ENCODE data around the gene ZNF235.

DNA sequence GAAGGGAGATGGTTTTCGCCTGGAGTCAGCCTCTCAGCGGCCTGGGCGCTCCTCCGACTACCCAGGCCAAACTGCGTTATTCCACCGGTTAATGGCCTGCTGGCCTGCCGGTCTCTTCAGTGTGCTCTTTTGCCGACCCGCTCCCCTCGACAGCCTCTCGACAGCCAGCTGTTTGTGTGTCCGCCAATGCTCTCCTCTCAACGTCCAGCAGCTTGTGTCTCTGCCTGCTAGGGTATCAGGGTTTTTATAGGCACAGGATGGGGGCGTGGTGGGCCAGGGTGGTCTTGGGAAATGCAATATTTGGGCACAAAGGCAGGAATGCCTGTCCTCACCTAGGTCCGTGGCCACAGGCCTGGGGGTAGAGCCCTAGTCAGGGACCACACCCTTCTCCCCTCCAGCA lies 1.5 kb upstream of the ZNF235 start:
- TF ChIP-seq, protein P1, sequence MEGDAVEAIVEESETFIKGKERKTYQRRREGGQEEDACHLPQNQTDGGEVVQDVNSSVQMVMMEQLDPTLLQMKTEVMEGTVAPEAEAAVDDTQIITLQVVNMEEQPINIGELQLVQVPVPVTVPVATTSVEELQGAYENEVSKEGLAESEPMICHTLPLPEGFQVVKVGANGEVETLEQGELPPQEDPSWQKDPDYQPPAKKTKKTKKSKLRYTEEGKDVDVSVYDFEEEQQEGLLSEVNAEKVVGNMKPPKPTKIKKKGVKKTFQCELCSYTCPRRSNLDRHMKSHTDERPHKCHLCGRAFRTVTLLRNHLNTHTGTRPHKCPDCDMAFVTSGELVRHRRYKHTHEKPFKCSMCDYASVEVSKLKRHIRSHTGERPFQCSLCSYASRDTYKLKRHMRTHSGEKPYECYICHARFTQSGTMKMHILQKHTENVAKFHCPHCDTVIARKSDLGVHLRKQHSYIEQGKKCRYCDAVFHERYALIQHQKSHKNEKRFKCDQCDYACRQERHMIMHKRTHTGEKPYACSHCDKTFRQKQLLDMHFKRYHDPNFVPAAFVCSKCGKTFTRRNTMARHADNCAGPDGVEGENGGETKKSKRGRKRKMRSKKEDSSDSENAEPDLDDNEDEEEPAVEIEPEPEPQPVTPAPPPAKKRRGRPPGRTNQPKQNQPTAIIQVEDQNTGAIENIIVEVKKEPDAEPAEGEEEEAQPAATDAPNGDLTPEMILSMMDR (IDR thresholded peaks at IDR 0.05; ENCODE audit: extremely low read depth in 1 of 2, insufficient read depth in 1 of 2, low read depth in 1 of 2, low read length in 2 of 2), result no peak
- no peak for TF ChIP-seq POLR2AphosphoS5 (IDR thresholded peaks at IDR 0.05; ENCODE audit: insufficient read depth, low read depth, low read length)

All from endothelial cell of umbilical vein (primary cell).